Loucy (cell line): ENCODE results near the gene MON2.

Experiments
- CTCF ChIP-seq: fragments of 200-600 bp; sonication (generic); conservative IDR thresholded peaks from 2 replicates; pipeline ENCODE4 v1.5.1; 2014; ENCODE audit warnings: mild to moderate bottlenecking, antibody characterized with exemption, low read length
- EZH2phosphoT487 ChIP-seq: fragments of 200-600 bp; IDR thresholded peaks from 2 replicates; pipeline ENCODE4 v1.6.1; 2018; ENCODE audit warnings: antibody characterized with exemption, mild to moderate bottlenecking, moderate library complexity, borderline replicate concordance

GRCh38 chr12:62429457-62429856 is 37.2 kb upstream of the MON2 start:
- TF ChIP-seq CTCF (no peak), EZH2phosphoT487 (no peak)
